ENCODE data around the gene NHEJ1.

The NHEJ1 gene

GRCh38 chr2:219160186-219161017, at the start of gene NHEJ1:
NHEJ1 (minus strand) TSS chr2:219160815; CDS start chr2:219158362, 2,453 bp downstream.
- peak within 1 kb of the TSS; percentile 80 for H3K27ac ChIP-seq
- in situ Hi-C loops (cut with HindIII; ENCODE audit: low pct_ligation_motif_present, low sequenced_read_pairs), result no loop called here
- H3K36me3 ChIP-seq (replicated peaks), result peaks cover 3% of the 10 kb centered on the region
- peak within 1 kb of the TSS; percentile 84 for H3K4me3 ChIP-seq (ENCODE audit: low read depth, low read length)
- no peaks in the 10 kb centered on the region for H3K27me3 ChIP-seq (replicated peaks)
- peak; percentile 94 for DNase-seq
- TF ChIP-seq CTCF (IDR thresholded peaks at IDR 0.05; ENCODE audit: low read depth, low read length, missing control alignments), result peak; percentile 98

- Histone ChIP-seq H3K27ac (no peak overlapping the region), H3K4me3 (ENCODE audit: low read depth, low read length) (no peak overlapping the region), H3K36me3 (replicated peaks) (peaks cover 9% of the 10 kb centered on the region), H3K27me3 (replicated peaks) (no peaks in the 10 kb centered on the region)
- no peak for DNase-seq
- TF ChIP-seq CTCF (IDR thresholded peaks at IDR 0.05; ENCODE audit: low read depth, low read length, missing control alignments), result no peak
- in situ Hi-C loops (cut with HindIII; ENCODE audit: low pct_ligation_motif_present, low sequenced_read_pairs), result no loop called here
Observed at GRCh38 chr2:219209236-219210195, 48.9 kb upstream of the NHEJ1 start.

- Histone ChIP-seq H3K4me3 (ENCODE audit: low read depth, low read length) (no peak overlapping the region), H3K36me3 (replicated peaks) (peaks cover 9% of the 10 kb centered on the region)
- DNase-seq, result peak; percentile 8
Observed at GRCh38 chr2:219207884-219208740, 47.5 kb upstream of the NHEJ1 start.

GRCh38 chr2:219207134-219207883, 46.7 kb upstream of the NHEJ1 start:
- Histone ChIP-seq H3K27me3 (replicated peaks) (no peaks in the 10 kb centered on the region), H3K36me3 (replicated peaks) (peaks cover 7% of the 10 kb centered on the region), H3K4me3 (ENCODE audit: low read depth, low read length) (peak overlapping the region; percentile 75), H3K27ac (no peak overlapping the region)
- no peak for DNase-seq
- in situ Hi-C loops (cut with HindIII; ENCODE audit: low pct_ligation_motif_present, low sequenced_read_pairs), result no loop called here
- TF ChIP-seq CTCF (IDR thresholded peaks at IDR 0.05; ENCODE audit: low read depth, low read length, missing control alignments), result no peak

More at GRCh38 chr2:219207884-219208740, 47.5 kb upstream of the NHEJ1 start:
- no peak for TF ChIP-seq CTCF (IDR thresholded peaks at IDR 0.05; ENCODE audit: low read depth, low read length, missing control alignments)
- Histone ChIP-seq H3K27me3 (replicated peaks) (no peaks in the 10 kb centered on the region), H3K27ac (no peak overlapping the region)
- in situ Hi-C loops (cut with HindIII; ENCODE audit: low pct_ligation_motif_present, low sequenced_read_pairs), result no loop called here

All from brain microvascular endothelial cell (primary cell).